GM10266 (cell line): ENCODE results near the gene BTN1A1.
"Not testable (repeated sequence)": the region's sequence is repeated elsewhere in the genome, so short reads cannot be mapped to it uniquely, and the experiment has no call there.

Experiments used
- DNase-seq: peaks from one replicate; pipeline ENCODE4 v3.0.0; 2012; ENCODE audit errors: extremely low spot score
- TF ChIP-seq, protein P1 (sequence below): IDR thresholded peaks from 2 replicates; pipeline ENCODE4 v1.5.1; 2012; ENCODE audit warnings: mild to moderate bottlenecking, low read depth; ENCODE audit not compliant: control insufficient read depth, insufficient read depth; ENCODE audit errors: missing control alignments

The BTN1A1 gene

DNA sequence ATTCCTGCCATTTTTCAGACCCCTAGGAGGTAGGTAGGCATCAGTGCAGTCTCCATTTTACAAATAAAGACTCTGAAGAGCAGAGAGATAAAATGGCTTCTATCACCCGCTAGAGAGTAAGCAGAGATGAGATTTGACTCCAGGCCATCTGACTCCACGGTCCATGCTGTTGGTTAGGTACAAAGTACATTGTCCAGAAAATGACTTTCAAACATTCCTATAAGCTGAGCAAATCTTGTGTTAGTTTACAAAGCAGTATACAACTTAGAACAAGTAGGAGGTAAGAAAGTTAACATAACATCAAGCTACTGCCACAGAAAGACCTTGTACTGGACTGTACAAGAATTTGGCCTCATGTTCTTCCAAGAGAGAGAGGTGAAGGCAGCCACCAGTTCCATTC is 14.9 kb downstream of the BTN1A1 start:
- no peak for DNase-seq
- TF ChIP-seq, protein P1, sequence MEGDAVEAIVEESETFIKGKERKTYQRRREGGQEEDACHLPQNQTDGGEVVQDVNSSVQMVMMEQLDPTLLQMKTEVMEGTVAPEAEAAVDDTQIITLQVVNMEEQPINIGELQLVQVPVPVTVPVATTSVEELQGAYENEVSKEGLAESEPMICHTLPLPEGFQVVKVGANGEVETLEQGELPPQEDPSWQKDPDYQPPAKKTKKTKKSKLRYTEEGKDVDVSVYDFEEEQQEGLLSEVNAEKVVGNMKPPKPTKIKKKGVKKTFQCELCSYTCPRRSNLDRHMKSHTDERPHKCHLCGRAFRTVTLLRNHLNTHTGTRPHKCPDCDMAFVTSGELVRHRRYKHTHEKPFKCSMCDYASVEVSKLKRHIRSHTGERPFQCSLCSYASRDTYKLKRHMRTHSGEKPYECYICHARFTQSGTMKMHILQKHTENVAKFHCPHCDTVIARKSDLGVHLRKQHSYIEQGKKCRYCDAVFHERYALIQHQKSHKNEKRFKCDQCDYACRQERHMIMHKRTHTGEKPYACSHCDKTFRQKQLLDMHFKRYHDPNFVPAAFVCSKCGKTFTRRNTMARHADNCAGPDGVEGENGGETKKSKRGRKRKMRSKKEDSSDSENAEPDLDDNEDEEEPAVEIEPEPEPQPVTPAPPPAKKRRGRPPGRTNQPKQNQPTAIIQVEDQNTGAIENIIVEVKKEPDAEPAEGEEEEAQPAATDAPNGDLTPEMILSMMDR, result no peak

DNA sequence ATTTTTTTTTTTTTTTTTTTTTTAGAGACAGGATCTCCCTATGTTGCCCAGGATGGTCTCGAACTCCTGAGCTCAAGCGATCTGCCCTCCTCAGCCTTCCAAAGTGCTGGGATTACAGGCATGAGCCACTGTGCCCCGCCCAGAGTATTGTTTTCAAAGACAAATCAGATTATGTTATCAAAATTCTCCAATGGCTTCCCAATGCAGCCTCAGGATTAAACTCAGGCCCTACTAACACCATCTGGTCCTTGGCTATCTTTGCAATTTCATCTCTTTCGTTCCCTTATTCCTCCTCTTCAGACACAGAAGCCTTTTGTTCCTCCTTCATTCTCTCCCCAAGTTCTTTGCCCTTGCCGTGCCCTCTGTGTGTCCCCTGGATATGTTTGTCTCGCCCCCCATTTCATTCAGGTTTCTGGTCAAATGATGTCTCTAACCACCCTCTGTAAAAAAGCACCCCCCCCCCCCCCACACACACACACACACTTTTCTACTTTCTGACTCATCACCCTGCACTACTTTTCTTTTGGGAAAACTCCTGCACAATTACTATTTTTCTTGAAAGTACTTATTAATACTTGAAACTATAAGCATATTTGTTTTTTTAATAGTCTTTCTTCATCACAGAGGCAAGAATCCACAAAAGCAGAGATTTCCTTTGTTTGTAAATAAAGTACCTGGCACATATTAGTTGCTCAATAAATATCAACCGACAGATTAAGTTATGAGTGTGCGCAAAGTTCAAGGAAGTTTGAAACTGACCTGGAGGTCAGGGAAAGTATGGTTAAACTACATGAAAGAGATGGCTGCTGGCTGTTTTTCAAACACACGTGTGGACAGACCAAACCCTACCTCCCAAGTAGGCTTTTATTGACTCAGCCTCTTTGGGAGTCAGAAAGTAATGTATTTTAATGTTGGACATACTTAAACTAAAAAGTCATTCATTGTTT is 16.7 kb downstream of the BTN1A1 start:
- no peak for DNase-seq
- TF ChIP-seq, protein P1, result no peak

DNA sequence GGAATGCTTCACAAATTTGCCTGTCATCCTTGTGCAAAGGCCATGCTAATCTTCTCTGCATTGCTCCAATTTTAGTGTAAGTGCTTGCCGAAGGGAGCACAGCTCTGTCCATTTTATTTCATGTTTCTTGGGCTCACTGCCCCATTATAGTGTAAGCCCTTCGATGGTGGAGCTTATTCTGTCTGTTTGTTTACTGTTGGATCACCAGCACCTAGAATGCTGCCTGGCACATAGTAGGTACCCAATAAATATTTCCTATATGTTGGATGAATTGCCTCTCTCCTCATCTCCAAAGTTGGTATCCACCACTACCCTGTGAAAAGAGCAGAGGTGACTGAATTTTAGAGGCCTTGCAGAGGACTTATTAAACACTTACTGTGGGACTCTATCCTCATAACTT is 19.3 kb downstream of the BTN1A1 start:
- DNase-seq, result no peak
- TF ChIP-seq, protein P1, result no peak

DNA sequence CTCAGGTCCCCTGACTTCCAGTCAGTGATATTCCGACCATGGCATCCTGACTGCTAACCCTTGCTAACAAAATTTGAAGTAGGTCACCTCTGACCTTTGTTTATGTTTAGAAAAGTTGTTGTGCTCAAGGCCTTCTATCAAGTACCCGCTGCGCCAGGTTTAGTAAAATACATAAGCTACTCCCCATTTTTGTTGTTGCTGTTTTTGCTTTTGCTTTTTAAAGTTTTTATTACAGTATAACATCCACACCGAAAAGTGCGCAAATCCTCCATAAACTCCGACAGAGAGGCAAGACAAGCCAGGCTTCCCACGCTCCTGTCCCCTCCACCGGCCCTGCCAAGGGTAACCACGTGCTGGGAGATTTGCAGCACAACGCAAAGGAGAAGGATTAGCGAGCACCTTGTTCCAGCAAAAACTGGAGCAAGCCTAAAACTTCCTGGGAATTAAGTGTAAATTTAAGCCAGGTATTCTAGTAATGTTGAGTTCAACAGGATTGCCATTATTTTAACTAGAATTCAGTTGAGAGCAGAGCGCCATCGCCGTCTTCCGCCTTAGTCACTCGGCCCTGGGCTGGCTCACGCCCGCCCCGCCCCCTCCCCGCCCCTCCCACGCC is 20.2 kb downstream of the BTN1A1 start:
- TF ChIP-seq, protein P1, result no peak
- DNase-seq, result no peak

DNA sequence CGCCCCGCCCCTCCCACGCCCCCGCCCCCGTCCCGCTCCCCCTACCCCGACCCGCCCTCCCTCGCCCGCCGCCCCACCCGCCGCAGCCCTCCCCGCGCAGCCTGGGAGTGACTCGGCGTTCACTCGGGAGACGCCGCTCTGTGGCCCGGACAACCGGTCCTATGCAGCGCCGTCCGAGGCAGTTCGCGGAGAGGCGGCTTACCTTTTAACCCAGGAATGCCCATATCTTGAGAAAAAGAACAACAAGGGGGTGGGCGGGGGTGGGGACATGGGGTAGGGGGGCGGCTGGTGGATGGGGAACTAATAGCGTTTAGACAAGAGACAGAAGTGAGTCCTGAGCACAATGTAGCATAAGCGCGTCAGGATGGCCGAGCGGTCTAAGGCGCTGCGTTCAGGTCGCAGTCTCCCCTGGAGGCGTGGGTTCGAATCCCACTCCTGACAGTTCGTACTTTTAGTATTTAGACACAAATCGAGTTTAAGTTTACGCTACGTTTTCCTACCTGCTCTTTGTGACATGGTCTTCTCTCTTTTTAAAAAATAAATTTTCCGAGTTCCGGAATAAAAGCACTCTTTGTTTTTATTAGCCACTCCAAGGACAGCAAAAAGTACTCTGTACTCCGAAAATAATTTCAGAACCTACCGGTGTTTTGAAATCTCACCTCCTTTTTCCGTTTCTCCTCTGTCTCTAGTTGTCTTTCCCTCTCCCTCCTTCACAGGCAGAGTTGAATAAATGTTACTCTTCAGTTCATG is 20.9 kb downstream of the BTN1A1 start:
- TF ChIP-seq, protein P1, result no peak
- peak; percentile 97 for DNase-seq

DNA sequence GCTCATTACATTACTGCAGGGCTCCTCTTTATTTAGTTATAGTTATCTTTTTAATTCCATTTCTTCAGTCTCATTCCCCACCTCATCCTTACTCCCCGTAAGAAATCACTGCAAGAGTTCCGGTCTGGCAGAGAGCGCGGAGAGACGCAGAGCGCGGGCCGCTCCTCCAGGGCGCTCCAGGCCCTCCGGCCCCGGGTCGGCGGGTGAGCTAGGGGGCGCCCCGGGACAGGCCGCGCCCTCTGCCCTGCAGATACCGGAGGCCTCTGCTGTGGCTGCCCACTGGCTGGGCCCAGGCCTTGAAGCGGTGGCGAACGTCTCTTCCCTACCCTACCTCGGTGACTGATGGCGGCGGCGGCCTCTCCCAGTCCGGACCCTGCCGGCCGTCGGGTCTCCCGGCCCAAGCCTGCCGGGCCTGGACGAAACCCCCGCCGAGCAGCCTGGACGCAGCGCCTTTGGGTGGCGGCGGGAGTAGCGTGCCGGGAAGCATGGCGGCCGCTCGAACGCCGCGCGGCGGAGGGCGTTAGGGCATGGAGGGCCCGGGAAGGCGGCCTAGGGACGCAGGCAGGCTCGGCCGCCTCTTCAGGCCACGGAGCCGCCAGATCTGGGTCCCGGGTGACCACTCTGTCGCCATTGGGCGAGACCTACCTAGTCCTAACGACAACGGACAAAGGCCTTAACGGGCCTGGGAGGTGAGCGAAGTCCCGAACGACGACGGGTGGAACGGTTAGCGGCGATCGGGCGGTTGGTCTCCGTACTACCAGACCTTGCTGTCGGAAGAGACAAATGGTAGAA is 21.7 kb downstream of the BTN1A1 start:
- TF ChIP-seq, protein P1, result peak; percentile 72

DNA sequence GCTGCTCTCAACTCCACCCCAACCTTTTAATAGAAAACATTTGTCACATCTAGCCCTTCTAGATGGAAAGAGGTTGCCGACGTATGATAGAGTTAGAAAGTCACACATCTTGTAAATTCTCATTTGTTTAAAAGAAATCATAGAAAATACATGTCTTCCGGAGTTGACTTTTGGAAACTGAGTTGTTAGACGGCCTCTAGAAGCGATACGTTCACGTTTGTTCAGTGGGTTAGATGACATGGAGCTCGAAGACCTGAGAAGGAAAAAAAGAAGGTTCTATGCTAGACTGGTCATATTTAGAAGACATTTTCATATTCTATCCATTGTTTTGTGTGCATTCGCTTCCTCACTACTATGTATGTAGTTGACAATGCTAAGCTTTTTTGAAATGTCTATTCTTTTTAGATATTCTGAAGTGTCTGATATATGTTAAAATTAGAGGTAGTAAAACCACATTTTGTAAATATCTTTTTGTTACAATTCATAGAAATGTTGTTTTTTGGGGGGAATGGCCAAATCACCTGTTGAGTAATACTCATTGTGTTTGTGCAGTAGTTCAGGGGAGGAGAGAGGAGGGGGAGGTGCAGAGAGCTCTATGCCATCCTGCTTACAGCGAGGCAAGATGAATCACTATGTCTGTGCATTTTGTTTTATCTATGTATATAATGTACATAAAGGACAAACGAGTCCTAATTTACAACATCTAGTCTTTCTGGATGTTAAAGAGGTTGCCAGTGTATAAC is 22.6 kb downstream of the BTN1A1 start:
- not testable (repeated sequence) for DNase-seq

More for the DNA sequence above, 21.7 kb downstream of the BTN1A1 start:
- peak; percentile 82 for DNase-seq

DNA sequence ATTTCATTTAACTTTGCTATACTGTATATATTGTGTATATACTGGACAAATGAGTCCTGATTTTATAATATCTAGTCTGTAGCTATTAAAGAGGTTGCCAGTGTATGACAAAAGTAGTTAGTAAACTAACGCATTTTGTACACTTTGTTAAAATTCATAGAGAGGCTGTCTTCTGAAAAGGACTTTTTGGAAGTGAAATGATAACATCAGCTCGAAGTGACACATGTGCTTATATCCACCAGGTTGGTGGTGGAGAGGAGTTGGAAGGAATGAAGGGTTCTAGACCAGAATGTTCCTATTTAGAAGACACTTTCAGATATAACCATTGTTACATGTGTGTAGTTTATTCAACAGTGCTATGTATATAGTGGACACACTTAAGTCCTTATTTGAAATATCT is 24.2 kb downstream of the BTN1A1 start:
- not testable (repeated sequence) for DNase-seq
